Neuronal stem cell (in vitro differentiated cells): Measurements from ENCODE around the gene AFG1L.

Experiments used
- DNase-seq: peaks from one replicate; pipeline ENCODE4 v3.0.0-alpha.2; 2013; ENCODE audit warnings: low spot score
- H2AFZ ChIP-seq: one replicate; pipeline ENCODE4 v1.6.1; 2013; ENCODE audit warnings: mild to moderate bottlenecking, low read length, inconsistent platforms
- H2AK5ac ChIP-seq: 2 replicates; pipeline ENCODE4 v1.6.1; 2013; ENCODE audit warnings: low read depth, mild to moderate bottlenecking, inconsistent platforms, low read length, moderate library complexity, mixed read lengths
- H2BK120ac ChIP-seq: 2 replicates; pipeline ENCODE4 v1.6.1; 2013; ENCODE audit warnings: low read depth, mild to moderate bottlenecking, inconsistent platforms, low read length, moderate library complexity, mixed read lengths
- H2BK12ac ChIP-seq: one replicate; pipeline ENCODE4 v1.6.1; 2013; ENCODE audit warnings: low read length, inconsistent platforms
- H2BK15ac ChIP-seq: 2 replicates; pipeline ENCODE4 v1.6.1; 2013; ENCODE audit warnings: mild to moderate bottlenecking, low read length, inconsistent platforms, mixed read lengths
- H2BK5ac ChIP-seq: one replicate; pipeline ENCODE4 v1.6.1; 2013; ENCODE audit warnings: inconsistent platforms, mild to moderate bottlenecking, low read length, moderate library complexity
- H3K14ac ChIP-seq: one replicate; pipeline ENCODE4 v1.6.1; 2013; ENCODE audit warnings: low read length, inconsistent platforms
- H3K18ac ChIP-seq: 2 replicates; pipeline ENCODE4 v1.6.1; 2013; ENCODE audit warnings: low read length, inconsistent platforms
- H3K23ac ChIP-seq: 2 replicates; pipeline ENCODE4 v1.6.1; 2013; ENCODE audit warnings: low read depth, mild to moderate bottlenecking, mixed read lengths, low read length, inconsistent platforms; ENCODE audit not compliant: poor library complexity
- H3K27ac ChIP-seq: replicated peaks from 3 replicates; pipeline ENCODE4 v1.5.1; 2013; ENCODE audit warnings: low read length, inconsistent platforms
- H3K27me3 ChIP-seq, 3 experiments: 2 replicates each; pipeline ENCODE4 v1.6.1; 2013; ENCODE audit warnings: low read length in 3 of 3, mild to moderate bottlenecking in 2 of 3, inconsistent platforms in 1 of 3, low read depth in 1 of 3, mixed read lengths in 1 of 3, moderate library complexity in 1 of 3; ENCODE audit not compliant: control insufficient read depth in 3 of 3, insufficient read depth in 3 of 3
- H3K36me3 ChIP-seq, 2 donors: replicated peaks in 1 of 2; 2 replicates each; pipeline ENCODE4 v1.6.1; 2013; ENCODE audit warnings: low read length in 2 of 2; ENCODE audit not compliant: control insufficient read depth in 2 of 2, insufficient read depth in 2 of 2
- H3K4ac ChIP-seq: 2 replicates; pipeline ENCODE4 v1.6.1; 2013; ENCODE audit warnings: inconsistent platforms, mild to moderate bottlenecking, low read length, moderate library complexity
- H3K4me1 ChIP-seq, 2 donors: 1 replicate in 1 of 2; 2 replicates in 1 of 2; pipeline ENCODE4 v1.6.1; 2013; ENCODE audit warnings: low read length in 2 of 2, low read depth in 1 of 2; ENCODE audit not compliant: control insufficient read depth in 2 of 2, insufficient read depth in 1 of 2
- H3K4me2 ChIP-seq: one replicate; pipeline ENCODE4 v1.6.1; 2013; ENCODE audit warnings: mild to moderate bottlenecking, low read length, inconsistent platforms; ENCODE audit not compliant: insufficient read depth, poor library complexity, severe bottlenecking
- H3K4me3 ChIP-seq, 2 donors: 2 replicates each; pipeline ENCODE4 v1.5.1; 2013; ENCODE audit warnings: low read length in 2 of 2, mild to moderate bottlenecking in 2 of 2, inconsistent platforms in 1 of 2, moderate library complexity in 1 of 2
- H3K79me1 ChIP-seq: one replicate; pipeline ENCODE4 v1.6.1; 2013; ENCODE audit warnings: low read depth, mild to moderate bottlenecking, inconsistent platforms, low read length, moderate library complexity
- H3K9ac ChIP-seq: one replicate; pipeline ENCODE4 v1.6.1; 2013; ENCODE audit warnings: mild to moderate bottlenecking, low read depth, low read length, inconsistent platforms; ENCODE audit not compliant: poor library complexity
- H3K9me3 ChIP-seq, 2 donors: replicated peaks in 1 of 2; 2 replicates each; pipeline versions ENCODE3 to v1.6.1; 2013; ENCODE audit warnings: low read length in 2 of 2, mild to moderate bottlenecking in 2 of 2, inconsistent platforms in 1 of 2, low read depth in 1 of 2, mixed read lengths in 1 of 2, moderate library complexity in 1 of 2; ENCODE audit not compliant: control insufficient read depth in 2 of 2, insufficient read depth in 1 of 2
- H4K8ac ChIP-seq: one replicate; pipeline ENCODE4 v1.6.1; 2013; ENCODE audit warnings: low read depth, mild to moderate bottlenecking, inconsistent platforms, low read length, moderate library complexity
- H4K91ac ChIP-seq: one replicate; pipeline ENCODE4 v1.6.1; 2013; ENCODE audit warnings: low read length, low read depth, mild to moderate bottlenecking, inconsistent platforms; ENCODE audit not compliant: poor library complexity
- WGBS, 2 donors: extraction: QIAGEN DNeasy Blood & Tissue Kit; methylation state at CpG; one replicate each; pipeline ENCODE4 v1.1.7; 2013; ENCODE audit warnings: missing lambda C conversion rate in 2 of 2, mixed read lengths in 1 of 2; ENCODE audit not compliant: insufficient read length in 2 of 2, insufficient replicate concordance in 1 of 2; ENCODE audit errors: extremely low coverage in 2 of 2; 5-methylcytosine and 5-hydroxymethylcytosine counted together

AFG1L gene

GRCh38 chr6:108501559-108501958, 206.7 kb downstream of the AFG1L start:
- H3K27me3 ChIP-seq: no peaks in the 10 kb centered on the region
- no peak overlapping the region for H3K23ac ChIP-seq
- H3K9ac ChIP-seq: no peak overlapping the region
- no peak overlapping the region for H2BK120ac ChIP-seq
- no peaks in the 10 kb centered on the region for H3K36me3 ChIP-seq
- no peak overlapping the region for H4K8ac ChIP-seq
- H3K4ac ChIP-seq: no peak overlapping the region
- H3K4me3 ChIP-seq: no peak overlapping the region
- peaks cover 0 to 2% of the 10 kb centered on the region in 2 donors for H3K4me1 ChIP-seq
- H4K91ac ChIP-seq: no peak overlapping the region
- H3K79me1 ChIP-seq: no peaks in the 10 kb centered on the region
- H3K18ac ChIP-seq: no peak overlapping the region
- no peak overlapping the region for H3K27ac ChIP-seq
- WGBS, 2 donors: no CpG with 5 or more reads among the region's 3 CpGs
- no peak overlapping the region for H3K14ac ChIP-seq
- no peak overlapping the region for H2BK15ac ChIP-seq
- no peak overlapping the region for H3K4me2 ChIP-seq
- no peak overlapping the region for H2BK12ac ChIP-seq
- H2BK5ac ChIP-seq: no peak overlapping the region
- H2AFZ ChIP-seq: no peak overlapping the region
- H3K9me3 ChIP-seq: no peaks in the 10 kb centered on the region
- no peak overlapping the region for H2AK5ac ChIP-seq
- no peak for DNase-seq

- Histone ChIP-seq H3K4me3 (no peak overlapping the region), H2BK5ac (no peak overlapping the region), H3K4me1 (peaks cover 0 to 2% of the 10 kb centered on the region in 2 donors), H2AFZ (no peak overlapping the region), H3K9ac (no peak overlapping the region), H2BK120ac (no peak overlapping the region), H3K9me3 (no peaks in the 10 kb centered on the region), H3K27me3 (no peaks in the 10 kb centered on the region), H2AK5ac (no peak overlapping the region), H2BK15ac (no peak overlapping the region), H3K4me2 (no peak overlapping the region), H3K23ac (no peak overlapping the region), H3K4ac (no peak overlapping the region), H3K36me3 (no peaks in the 10 kb centered on the region), H3K14ac (no peak overlapping the region), H3K27ac (no peak overlapping the region), H2BK12ac (no peak overlapping the region), H3K79me1 (no peaks in the 10 kb centered on the region), H4K8ac (no peak overlapping the region), H4K91ac (no peak overlapping the region), H3K18ac (no peak overlapping the region)
- no CpG with 5 or more reads among the region's 1 CpG for WGBS, 2 donors
- DNase-seq: no peak
Measured at GRCh38 chr6:108502832-108503231, 208.0 kb downstream of the AFG1L start.

GRCh38 chr6:108507316-108507715, 212.5 kb downstream of the AFG1L start:
- H3K79me1 ChIP-seq: no peaks in the 10 kb centered on the region
- no peak overlapping the region for H4K91ac ChIP-seq
- no peak overlapping the region for H3K18ac ChIP-seq
- peaks cover 0 to 2% of the 10 kb centered on the region in 2 donors for H3K36me3 ChIP-seq
- H2BK12ac ChIP-seq: no peak overlapping the region
- no peak overlapping the region for H4K8ac ChIP-seq
- H3K27me3 ChIP-seq: no peaks in the 10 kb centered on the region
- no peak overlapping the region for H3K4me3 ChIP-seq
- H3K4me2 ChIP-seq: no peak overlapping the region
- H2BK120ac ChIP-seq: no peak overlapping the region
- no peak overlapping the region for H2AFZ ChIP-seq
- H3K4me1 ChIP-seq: no peaks in the 10 kb centered on the region
- WGBS, 2 donors: no CpG with 5 or more reads among the region's 2 CpGs
- no peak overlapping the region for H3K14ac ChIP-seq
- H2AK5ac ChIP-seq: no peak overlapping the region
- no peak overlapping the region for H2BK15ac ChIP-seq
- no peak overlapping the region for H3K27ac ChIP-seq
- H3K9ac ChIP-seq: no peak overlapping the region
- H3K9me3 ChIP-seq: peaks cover 0 to 3% of the 10 kb centered on the region in 2 donors
- H3K23ac ChIP-seq: no peak overlapping the region
- no peak for DNase-seq
- H3K4ac ChIP-seq: no peak overlapping the region
- no peak overlapping the region for H2BK5ac ChIP-seq

GRCh38 chr6:108510461-108511319, 215.8 kb downstream of the AFG1L start:
- Histone ChIP-seq H3K9me3 (peaks cover 0 to 3% of the 10 kb centered on the region in 2 donors), H2BK5ac (no peak overlapping the region), H3K9ac (no peak overlapping the region), H3K4me3 (no peak overlapping the region), H3K4me2 (no peak overlapping the region), H3K36me3 (peaks cover 0 to 3% of the 10 kb centered on the region in 2 donors), H3K23ac (no peak overlapping the region), H2AK5ac (no peak overlapping the region), H3K27me3 (no peaks in the 10 kb centered on the region), H4K91ac (no peak overlapping the region), H2BK15ac (no peak overlapping the region), H3K14ac (no peak overlapping the region), H2AFZ (no peak overlapping the region), H3K4ac (no peak overlapping the region), H2BK12ac (no peak overlapping the region), H3K4me1 (no peaks in the 10 kb centered on the region), H3K27ac (no peak overlapping the region), H3K79me1 (no peaks in the 10 kb centered on the region), H4K8ac (no peak overlapping the region), H2BK120ac (no peak overlapping the region), H3K18ac (no peak overlapping the region)
- WGBS, 2 donors: no CpG with 5 or more reads among the region's 5 CpGs
- DNase-seq: no peak
